ENCODE results near the gene PLEKHG5.

PLEKHG5 gene

GRCh38 chr1:6491480-6491962 is at the start of gene PLEKHG5:
TSS of gene PLEKHG5 (minus strand) at chr1:6491667. CDS start at chr1:6477571, 14,096 bp downstream.
- no peak for DNase-seq

GRCh38 chr1:6538956-6539355 is 47.5 kb upstream of the PLEKHG5 start:
- no peak for DNase-seq

GRCh38 chr1:6536291-6536690 is 44.8 kb upstream of the PLEKHG5 start:
- no peak for DNase-seq

- DNase-seq: no peak
These were observed 43.7 kb upstream of the PLEKHG5 start for GRCh38 chr1:6535214-6535613.

GRCh38 chr1:6534248-6534822 is 42.9 kb upstream of the PLEKHG5 start:
- no peak for DNase-seq

GRCh38 chr1:6531996-6532395 is 40.5 kb upstream of the PLEKHG5 start:
- DNase-seq: no peak

GRCh38 chr1:6530504-6531160 is 39.2 kb upstream of the PLEKHG5 start:
- DNase-seq: no peak

- no peak for DNase-seq
These were observed 37.0 kb upstream of the PLEKHG5 start for GRCh38 chr1:6528492-6528891.

GRCh38 chr1:6526316-6526715 is 34.8 kb upstream of the PLEKHG5 start:
- DNase-seq: no peak

GRCh38 chr1:6523566-6523965 is 32.1 kb upstream of the PLEKHG5 start:
- DNase-seq: no peak

GRCh38 chr1:6521536-6521935 is 30.1 kb upstream of the PLEKHG5 start:
- DNase-seq: no peak

- no peak for DNase-seq
These were observed 28.6 kb upstream of the PLEKHG5 start for GRCh38 chr1:6519935-6520671.

- no peak for DNase-seq
These were observed 28.0 kb upstream of the PLEKHG5 start for GRCh38 chr1:6519491-6519934.

GRCh38 chr1:6517435-6517851 is 26.0 kb upstream of the PLEKHG5 start:
- DNase-seq: no peak

- no peak for DNase-seq
These were observed 24.3 kb upstream of the PLEKHG5 start for GRCh38 chr1:6515771-6516170.

GRCh38 chr1:6513320-6513801 is 21.9 kb upstream of the PLEKHG5 start:
- no peak for DNase-seq

- DNase-seq: no peak
These were observed 21.4 kb upstream of the PLEKHG5 start for GRCh38 chr1:6512908-6513280.

- no peak for DNase-seq
These were observed 20.9 kb upstream of the PLEKHG5 start for GRCh38 chr1:6512245-6512907.

- no peak for DNase-seq
These were observed 20.2 kb upstream of the PLEKHG5 start for GRCh38 chr1:6511561-6512244.

GRCh38 chr1:6511056-6511455 is 19.6 kb upstream of the PLEKHG5 start:
- no peak for DNase-seq

- no peak for DNase-seq
These were observed 19.0 kb upstream of the PLEKHG5 start for GRCh38 chr1:6510493-6510892.

GRCh38 chr1:6509919-6510291 is 18.4 kb upstream of the PLEKHG5 start:
- DNase-seq: no peak
